HL-60 (cell line): ENCODE results near the gene MKRN3.

Experiments
- SPI1 ChIP-seq: IDR thresholded peaks from 2 replicates; pipeline ENCODE4 v1.6.1; 2012; ENCODE audit warnings: low read depth, mild to moderate bottlenecking, borderline replicate concordance
- TF ChIP-seq, protein P1 (sequence below): IDR thresholded peaks from one replicate; pipeline ENCODE4 v1.5.1; 2011; ENCODE audit warnings: low read length, control low read depth, inconsistent platforms; ENCODE audit not compliant: insufficient read depth

DNA sequence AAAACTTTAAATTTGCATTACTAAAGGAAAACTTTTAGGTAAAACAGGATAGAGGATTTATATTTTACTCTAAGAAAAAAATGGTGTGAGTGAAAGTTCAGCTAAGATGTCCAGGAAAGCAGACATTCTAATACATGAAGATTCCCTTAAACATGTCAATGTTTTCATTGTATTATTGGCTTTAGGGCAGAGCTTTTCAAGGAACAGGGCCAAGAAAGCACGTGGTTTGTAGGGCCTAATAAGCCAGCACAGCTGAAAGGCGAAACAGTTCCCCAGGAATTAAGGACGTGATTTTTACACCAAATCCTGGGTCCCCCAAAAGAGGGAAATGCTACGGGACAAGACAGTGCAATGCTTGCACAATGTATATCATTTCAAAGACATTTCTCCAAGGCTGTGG is 48.6 kb upstream of the MKRN3 start:
- TF ChIP-seq, protein P1, sequence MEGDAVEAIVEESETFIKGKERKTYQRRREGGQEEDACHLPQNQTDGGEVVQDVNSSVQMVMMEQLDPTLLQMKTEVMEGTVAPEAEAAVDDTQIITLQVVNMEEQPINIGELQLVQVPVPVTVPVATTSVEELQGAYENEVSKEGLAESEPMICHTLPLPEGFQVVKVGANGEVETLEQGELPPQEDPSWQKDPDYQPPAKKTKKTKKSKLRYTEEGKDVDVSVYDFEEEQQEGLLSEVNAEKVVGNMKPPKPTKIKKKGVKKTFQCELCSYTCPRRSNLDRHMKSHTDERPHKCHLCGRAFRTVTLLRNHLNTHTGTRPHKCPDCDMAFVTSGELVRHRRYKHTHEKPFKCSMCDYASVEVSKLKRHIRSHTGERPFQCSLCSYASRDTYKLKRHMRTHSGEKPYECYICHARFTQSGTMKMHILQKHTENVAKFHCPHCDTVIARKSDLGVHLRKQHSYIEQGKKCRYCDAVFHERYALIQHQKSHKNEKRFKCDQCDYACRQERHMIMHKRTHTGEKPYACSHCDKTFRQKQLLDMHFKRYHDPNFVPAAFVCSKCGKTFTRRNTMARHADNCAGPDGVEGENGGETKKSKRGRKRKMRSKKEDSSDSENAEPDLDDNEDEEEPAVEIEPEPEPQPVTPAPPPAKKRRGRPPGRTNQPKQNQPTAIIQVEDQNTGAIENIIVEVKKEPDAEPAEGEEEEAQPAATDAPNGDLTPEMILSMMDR = no peak
- no peak for TF ChIP-seq SPI1
